K562 (cell line): Measurements from ENCODE around the gene MOB4. TPM values are rescaled to one million over a fixed set of nuclear protein-coding genes. Genes with fewer than 3 reads are reported as not detected.
A peak's percentile ranks its signal among the peaks of the same experiment; 100 is the strongest.

ENCODE experiments used
- ATAC-seq: fragments of 200-7000 bp; cut with Tn5 transposase; 3 replicates; pipeline ENCODE4 v1.9.1; 2020; ENCODE audit warnings: moderate library complexity
- BruUV-seq: library from RNA; stranded (reverse); fragments of 400-500 nt; replicated peaks from 2 replicates; lab custom pipeline; 2021; lab: Mats Ljungman, UMichigan
- CTCF ChIA-PET: fragments of 300-600 bp; formaldehyde crosslinking; extraction: SDS; loops from one replicate; lab custom pipeline; 2021; ENCODE audit warnings: low intra/inter-chr PET ratio; lab: Yijun Ruan, JAX
- POLR2A ChIA-PET: fragments of 300-600, 350-650 bp; sonication (Branson Sonifier 250); formaldehyde crosslinking; extraction: SDS; loops from one replicate; lab custom pipeline; 2021; ENCODE audit warnings: antibody characterized with exemption, inconsistent platforms; lab: Yijun Ruan, JAX
- DNase-seq, 4 experiments: peaks; one replicate each; pipeline versions ENCODE4 v3.0.0 to v3.0.0-alpha.2; 2011 to 2018; ENCODE audit warnings: low spot score in 3 of 4, mixed read lengths in 3 of 4; ENCODE audit errors: extremely low read depth in 1 of 4
- FAIRE-seq: peaks from 2 replicates; lab custom pipeline; 2011; peaks lifted over from hg19 to GRCh38; lab: Jason Lieb, UNC
- H2AFZ ChIP-seq: 2 replicates; pipeline ENCODE4 v1.6.0; 2011; ENCODE audit warnings: low read depth, low read length, control low read depth, inconsistent platforms
- H3K27ac ChIP-seq: fragments of 200-600 bp; 3 replicates; pipeline ENCODE4 v1.8.0; 2011; ENCODE audit warnings: low read depth, mild to moderate bottlenecking, control low read depth, inconsistent platforms, low read length, moderate library complexity, mixed read lengths; ENCODE audit errors: extremely low read depth
- H3K27me3 ChIP-seq, 2 experiments: fragments of 300-600 bp in 1 of 2; 2 replicates in 1 of 2; 3 replicates in 1 of 2; pipeline versions ENCODE4 v1.6.0 to v1.8.0; 2011; ENCODE audit warnings: inconsistent platforms in 2 of 2, low read length in 2 of 2, mild to moderate bottlenecking in 1 of 2, mixed read lengths in 1 of 2, moderate library complexity in 1 of 2; ENCODE audit not compliant: control insufficient read depth in 2 of 2, insufficient read depth in 2 of 2
- H3K36me3 ChIP-seq: fragments of 300-600 bp; 3 replicates; pipeline ENCODE4 v1.8.0; 2011; ENCODE audit warnings: mild to moderate bottlenecking, low read length, inconsistent platforms; ENCODE audit not compliant: control insufficient read depth, insufficient read depth
- H3K4me1 ChIP-seq, 2 experiments: fragments of 200-600 bp in 1 of 2; replicated peaks in 1 of 2; 2 replicates in 1 of 2; 3 replicates in 1 of 2; pipeline versions ENCODE4 v1.5.1 to v1.8.0; 2011; ENCODE audit warnings: inconsistent platforms in 2 of 2, low read length in 2 of 2, mild to moderate bottlenecking in 1 of 2, mixed read lengths in 1 of 2, moderate library complexity in 1 of 2; ENCODE audit not compliant: control insufficient read depth in 2 of 2, insufficient read depth in 2 of 2
- H3K4me2 ChIP-seq: 2 replicates; pipeline ENCODE4 v1.6.1; 2011; ENCODE audit warnings: low read length, control low read depth, inconsistent platforms, mixed read lengths; ENCODE audit not compliant: insufficient read depth
- H3K4me3 ChIP-seq: fragments of 200-600 bp; sonication (generic), shearing (Covaris generic); 2 replicates; pipeline ENCODE4 v1.5.1; 2016; ENCODE audit warnings: control low read depth, inconsistent platforms
- H3K79me2 ChIP-seq: fragments of 200-600 bp; 3 replicates; pipeline ENCODE4 v1.8.0; 2011; ENCODE audit warnings: low read length, inconsistent platforms; ENCODE audit not compliant: control insufficient read depth, insufficient read depth
- H3K9ac ChIP-seq, 2 experiments: 2 replicates each; pipeline versions ENCODE4 v1.6.0 to v1.6.1; 2011; ENCODE audit warnings: low read depth in 2 of 2, low read length in 2 of 2, control low read depth in 1 of 2, inconsistent platforms in 1 of 2, mild to moderate bottlenecking in 1 of 2, mixed read lengths in 1 of 2; ENCODE audit not compliant: insufficient read depth in 1 of 2
- H3K9me1 ChIP-seq: one replicate; pipeline ENCODE4 v1.6.0; 2011; ENCODE audit warnings: inconsistent platforms, mild to moderate bottlenecking, low read length, moderate library complexity; ENCODE audit not compliant: control insufficient read depth, insufficient read depth
- H3K9me3 ChIP-seq: replicated peaks from 2 replicates; pipeline ENCODE4 v1.5.1; 2011; ENCODE audit warnings: low read depth, low read length, inconsistent platforms; ENCODE audit not compliant: control insufficient read depth, insufficient read depth
- H4K20me1 ChIP-seq: replicated peaks from 2 replicates; pipeline ENCODE4 v1.6.1; 2011; ENCODE audit warnings: low read length, inconsistent platforms, mixed read lengths; ENCODE audit not compliant: control insufficient read depth, insufficient read depth
- BRD9 ChIP-seq: fragments of 450-650 bp; IDR thresholded peaks from 2 replicates; pipeline ENCODE4 v1.6.1; 2018; ENCODE audit warnings: low read depth; ENCODE audit not compliant: partially characterized antibody
- COPS2 ChIP-seq: fragments of 450-650 bp; conservative IDR thresholded peaks from 2 replicates; pipeline ENCODE4 v1.6.1; 2016; ENCODE audit warnings: mild to moderate bottlenecking, moderate library complexity
- FOXJ3 ChIP-seq: sonication (generic); formaldehyde crosslinking; IDR thresholded peaks from 2 replicates; pipeline ENCODE4 v1.4.0; 2020; ENCODE audit warnings: mild to moderate bottlenecking, missing genetic modification reagents
- KLF6 ChIP-seq: fragments of 250-450 bp; sonication (Bioruptor Pico); IDR thresholded peaks from 2 replicates; pipeline ENCODE4 v1.4.0; 2020; ENCODE audit warnings: mild to moderate bottlenecking, moderate library complexity, borderline replicate concordance
- PPARD ChIP-seq: fragments of 250-450 bp; sonication (Bioruptor Pico); IDR thresholded peaks from 2 replicates; pipeline ENCODE4 v1.8.0; 2022; ENCODE audit warnings: inconsistent platforms, mild to moderate bottlenecking, moderate library complexity
- RBM22 ChIP-seq: fragments of 200-400 bp; formaldehyde crosslinking; IDR thresholded peaks from 2 replicates; pipeline ENCODE4 v1.6.1; 2018; ENCODE audit warnings: low read length, low read depth; ENCODE audit not compliant: poor library complexity, severe bottlenecking
- TFAM ChIP-seq: fragments of 250-450 bp; sonication (Bioruptor Pico); conservative IDR thresholded peaks from 2 replicates; pipeline ENCODE4 v1.5.0; 2021; ENCODE audit warnings: mild to moderate bottlenecking, moderate library complexity
- XRCC3 ChIP-seq: fragments of 450-650 bp; IDR thresholded peaks from 2 replicates; pipeline ENCODE4 v1.6.1; 2017; ENCODE audit warnings: mild to moderate bottlenecking, moderate library complexity
- XRCC4 ChIP-seq: IDR thresholded peaks from one replicate; pipeline ENCODE4 v1.6.1; 2011; ENCODE audit not compliant: insufficient read depth, insufficient read length; ENCODE audit errors: extremely low read depth
- ZNF175 ChIP-seq: fragments of 200-800 bp; sonication (Bioruptor generic); IDR thresholded peaks from 2 replicates; pipeline ENCODE4 v1.6.1; 2016; ENCODE audit warnings: low read depth, mild to moderate bottlenecking, missing genetic modification characterization, missing compliant biosample characterization
- ZNF639 ChIP-seq, 2 experiments: fragments of 200-800 bp in 1 of 2; sonication (Bioruptor generic) in 1 of 2; sonication (generic) in 1 of 2; formaldehyde crosslinking in 1 of 2; IDR thresholded peaks in 1 of 2; conservative IDR thresholded peaks in 1 of 2; 2 replicates each; pipeline versions ENCODE4 v1.5.0 to v1.6.1; 2016 to 2020; ENCODE audit warnings: missing compliant biosample characterization in 1 of 2, missing genetic modification characterization in 1 of 2, missing genetic modification reagents in 1 of 2
- WGBS: fragments of 100-300 bp; shearing (Covaris generic); methylation state at CpG from one replicate; pipeline ENCODE4 v1.1.6; 2016; ENCODE audit warnings: low coverage, mixed read lengths; ENCODE audit not compliant: insufficient coverage; ENCODE audit errors: missing lambda C conversion rate; 5-methylcytosine and 5-hydroxymethylcytosine counted together
- in situ Hi-C: fragments of 300-500 bp; cut with MboI; formaldehyde crosslinking; loops from 4 replicates; pipeline ENCODE4 v1.15.0; 2018; ENCODE audit warnings: inconsistent platforms, mixed read lengths
- intact Hi-C: fragments of 100-400 bp; cut with micrococcal nuclease; formaldehyde crosslinking; loops from 2 replicates; pipeline ENCODE4 v1.14.2; 2022
- polyA plus RNA-seq, 8 experiments: library from polyadenylated mRNA; depleted of rRNA in 4 of 8; stranded (reverse) in 5 of 8; unstranded in 3 of 8; fragments of >200 nt; fragmentation: Nextera tagmentation in 2 of 8; fragmentation: Illumina TruSeq in 1 of 8; extraction: Ambion mirVana in 2 of 8; extraction: Trizol in 1 of 8; gene quantifications; 2 replicates each; pipeline versions ENCODE4 v1.2.1 to v1.2.3, GENCODE V29; 2011 to 2014; ENCODE audit warnings: inconsistent platforms in 1 of 8, missing spikeins in 1 of 8
- total RNA-seq, 7 experiments: library from RNA; depleted of rRNA in 6 of 7; stranded (reverse); fragments of >200 nt in 6 of 7; fragmentation: Illumina TruSeq in 2 of 7; extraction: Trizol in 2 of 7; gene quantifications; 2 replicates each; pipeline versions ENCODE4 v1.2.1 to v1.2.3, GENCODE V29; 2011 to 2021; ENCODE audit warnings: low replicate concordance in 1 of 7
- TF ChIP-seq, protein P1 (sequence below), 2 experiments: fragments of 250-450 bp in 1 of 2; fragments of 450-650 bp in 1 of 2; sonication (Bioruptor Pico) in 1 of 2; IDR thresholded peaks; 2 replicates each; pipeline versions ENCODE4 v1.6.1 to v1.8.0; 2016 to 2021; ENCODE audit warnings: mild to moderate bottlenecking in 2 of 2, moderate library complexity in 2 of 2, missing compliant biosample characterization in 1 of 2, missing genetic modification characterization in 1 of 2
- TF ChIP-seq, protein P2 (sequence below): fragments of 450-650 bp; IDR thresholded peaks from 2 replicates; pipeline ENCODE4 v1.6.1; 2016; ENCODE audit warnings: low read depth, mild to moderate bottlenecking, moderate library complexity

The MOB4 gene
- total and polyA plus RNA-seq, 9 of the 15 experiments (the other 6 are each of a cell fraction or from before 2014, with no cell fraction given): 13.5 to 30.8 (median 22.2) TPM

GRCh38 chr2:197487385-197487784 is 28.5 kb upstream of the MOB4 start (continued):
- TF ChIP-seq, protein P1, sequence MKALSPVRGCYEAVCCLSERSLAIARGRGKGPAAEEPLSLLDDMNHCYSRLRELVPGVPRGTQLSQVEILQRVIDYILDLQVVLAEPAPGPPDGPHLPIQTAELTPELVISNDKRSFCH (CRISPR knock-in tag; IDR thresholded peaks at IDR 0.05): no peak
- TF ChIP-seq, protein P1 (tag; IDR thresholded peaks at IDR 0.05): no peak

GRCh38 chr2:197495433-197496134 is 20.3 kb upstream of the MOB4 start:
- intact Hi-C loops (loop anchor here (5.0 kb wide), 2 partner anchors 98 to 212 kb away; partner anchors contain the start of gene MARS2), in situ Hi-C loops (no loop called here)
- Histone ChIP-seq H3K36me3 (peaks cover 81% of the 10 kb centered on the region), H3K9me1 (no peaks in the 10 kb centered on the region), H3K4me2 (peak overlapping the region; percentile 95), H3K79me2 (peaks cover 84% of the 10 kb centered on the region), H3K4me1 (peaks cover 10 to 17% of the 10 kb centered on the region in 2 experiments; a peak in 4 of 5 replicates), H3K9ac (peak overlapping the region in 1 of 2 experiments; percentile 99; a peak in 1 of 4 replicates), H3K27ac (no peak overlapping the region), H2AFZ (no peak overlapping the region), H3K27me3 (no peaks in the 10 kb centered on the region), H3K9me3 (no peaks in the 10 kb centered on the region), H3K4me3 (peak overlapping the region; percentile 74; the same call in 1 of the 2 replicates), H4K20me1 (peaks cover 14% of the 10 kb centered on the region)
- DNase-seq (no peak), FAIRE-seq (no peak), ATAC-seq (no peak)
- TF ChIP-seq ZNF175: no peak
- no peak for TF ChIP-seq PPARD (CRISPR knock-in tag)
- TF ChIP-seq, protein P2, sequence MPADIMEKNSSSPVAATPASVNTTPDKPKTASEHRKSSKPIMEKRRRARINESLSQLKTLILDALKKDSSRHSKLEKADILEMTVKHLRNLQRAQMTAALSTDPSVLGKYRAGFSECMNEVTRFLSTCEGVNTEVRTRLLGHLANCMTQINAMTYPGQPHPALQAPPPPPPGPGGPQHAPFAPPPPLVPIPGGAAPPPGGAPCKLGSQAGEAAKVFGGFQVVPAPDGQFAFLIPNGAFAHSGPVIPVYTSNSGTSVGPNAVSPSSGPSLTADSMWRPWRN: no peak
- TF ChIP-seq RBM22: no peak
- no peak for TF ChIP-seq FOXJ3
- no peak for TF ChIP-seq XRCC3
- no peak for TF ChIP-seq COPS2
- TF ChIP-seq ZNF639 (CRISPR knock-in tag; conservative IDR thresholded peaks at IDR 0.05 in 1 of 2, IDR thresholded peaks at IDR 0.05 in 1 of 2): no peak
- TF ChIP-seq BRD9: no peak
- TF ChIP-seq XRCC4: no peak
- TF ChIP-seq KLF6 (CRISPR knock-in tag): no peak
- TF ChIP-seq TFAM: no peak
- ChIA-PET CTCF (no interaction called here), POLR2A (interaction anchor here (2.1 kb wide), 1 partner anchor 11 kb away, joined by 10 read pairs; no protein-coding TSS in a partner anchor)
- WGBS: 100% methylated on average over 2 of the region's 2 CpGs
- BruUV-seq: no TSS peak
